ENCODE results near the gene CLDN6. TPM values are rescaled to one million over a fixed set of nuclear protein-coding genes. Genes with fewer than 3 reads are reported as not detected.

CLDN6 gene
- total and polyA plus RNA-seq, 9 donors: 1.8 TPM; not detected in 8

DNA sequence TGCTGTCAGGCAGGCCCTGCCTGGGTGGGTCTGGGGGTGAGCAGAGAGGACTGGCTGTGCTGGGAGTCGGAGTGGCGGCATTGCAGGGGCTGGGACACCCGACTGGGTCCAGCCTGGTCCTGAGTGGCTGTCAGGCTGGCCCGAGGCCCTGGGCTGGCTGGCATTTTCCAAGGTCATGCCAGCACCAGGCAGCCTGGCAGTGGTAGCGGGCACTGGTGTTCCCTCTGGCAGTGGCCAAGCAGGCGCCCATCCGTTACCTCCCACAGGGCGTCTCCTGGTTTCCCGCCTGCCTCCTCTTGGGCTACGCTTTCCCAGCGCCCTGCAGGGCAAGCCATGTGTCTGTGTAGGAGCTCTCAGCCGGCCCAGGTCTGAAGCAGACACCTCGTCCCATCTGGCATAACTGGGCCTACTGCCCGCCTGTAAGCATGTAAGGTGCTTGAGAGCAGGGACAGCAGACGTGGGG, 32.1 kb downstream of the CLDN6 start:
- no peaks in the 10 kb centered on the region for H3K27me3 ChIP-seq
- peaks cover 7% of the 10 kb centered on the region for H3K4me1 ChIP-seq (ENCODE audit: insufficient read depth)
- intact Hi-C loops (cut with DNase I): no loop called here
- no peaks in the 10 kb centered on the region for H3K36me3 ChIP-seq
- DNase-seq: no peak
- H3K27ac ChIP-seq: no peak overlapping the region
- H3K4me3 ChIP-seq: no peak overlapping the region
- H3K9me3 ChIP-seq: no peaks in the 10 kb centered on the region
- no peak for TF ChIP-seq POLR2A (IDR thresholded peaks at IDR 0.05)
- TF ChIP-seq EP300 (IDR thresholded peaks at IDR 0.05): no peak
- TF ChIP-seq, protein P1, sequence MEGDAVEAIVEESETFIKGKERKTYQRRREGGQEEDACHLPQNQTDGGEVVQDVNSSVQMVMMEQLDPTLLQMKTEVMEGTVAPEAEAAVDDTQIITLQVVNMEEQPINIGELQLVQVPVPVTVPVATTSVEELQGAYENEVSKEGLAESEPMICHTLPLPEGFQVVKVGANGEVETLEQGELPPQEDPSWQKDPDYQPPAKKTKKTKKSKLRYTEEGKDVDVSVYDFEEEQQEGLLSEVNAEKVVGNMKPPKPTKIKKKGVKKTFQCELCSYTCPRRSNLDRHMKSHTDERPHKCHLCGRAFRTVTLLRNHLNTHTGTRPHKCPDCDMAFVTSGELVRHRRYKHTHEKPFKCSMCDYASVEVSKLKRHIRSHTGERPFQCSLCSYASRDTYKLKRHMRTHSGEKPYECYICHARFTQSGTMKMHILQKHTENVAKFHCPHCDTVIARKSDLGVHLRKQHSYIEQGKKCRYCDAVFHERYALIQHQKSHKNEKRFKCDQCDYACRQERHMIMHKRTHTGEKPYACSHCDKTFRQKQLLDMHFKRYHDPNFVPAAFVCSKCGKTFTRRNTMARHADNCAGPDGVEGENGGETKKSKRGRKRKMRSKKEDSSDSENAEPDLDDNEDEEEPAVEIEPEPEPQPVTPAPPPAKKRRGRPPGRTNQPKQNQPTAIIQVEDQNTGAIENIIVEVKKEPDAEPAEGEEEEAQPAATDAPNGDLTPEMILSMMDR (IDR thresholded peaks at IDR 0.05): no peak
- 63 to 74% (median 70%) methylated on average over 15 of the region's 15 CpGs for WGBS, 3 donors

- 15 to 47% (median 16%) methylated on average over 9 of the region's 9 CpGs for WGBS, 3 donors
- intact Hi-C loops (cut with DNase I): no loop called here
- no peak for TF ChIP-seq POLR2A (IDR thresholded peaks at IDR 0.05)
- TF ChIP-seq, protein P1 (IDR thresholded peaks at IDR 0.05): no peak
- TF ChIP-seq EP300 (IDR thresholded peaks at IDR 0.05): no peak
These were observed 32.5 kb downstream of the CLDN6 start for GRCh38 chr16:2985462-2985861.

GRCh38 chr16:2983706-2984136, 34.3 kb downstream of the CLDN6 start:
- Histone ChIP-seq H3K27me3 (no peaks in the 10 kb centered on the region), H3K9me3 (no peaks in the 10 kb centered on the region), H3K27ac (no peak overlapping the region), H3K4me3 (no peak overlapping the region), H3K36me3 (no peaks in the 10 kb centered on the region), H3K4me1 (ENCODE audit: insufficient read depth) (peaks cover 8% of the 10 kb centered on the region)
- WGBS, 3 donors: 8 to 12% (median 9%) methylated on average over 42 of the region's 42 CpGs
- TF ChIP-seq POLR2A (IDR thresholded peaks at IDR 0.05): no peak
- TF ChIP-seq EP300 (IDR thresholded peaks at IDR 0.05): no peak
- TF ChIP-seq, protein P1 (IDR thresholded peaks at IDR 0.05): peak; percentile 78 to 87 (median 86)
- DNase-seq: peak; percentile 65 to 89 (median 80)
- intact Hi-C loops (cut with DNase I): no loop called here

More at GRCh38 chr16:2985462-2985861, 32.5 kb downstream of the CLDN6 start:
- H3K4me3 ChIP-seq: no peak overlapping the region
- DNase-seq: no peak
- H3K27me3 ChIP-seq: no peaks in the 10 kb centered on the region
- H3K9me3 ChIP-seq: no peaks in the 10 kb centered on the region
- H3K36me3 ChIP-seq: no peaks in the 10 kb centered on the region
- H3K4me1 ChIP-seq (ENCODE audit: insufficient read depth): peaks cover 8% of the 10 kb centered on the region
- no peak overlapping the region for H3K27ac ChIP-seq

DNA sequence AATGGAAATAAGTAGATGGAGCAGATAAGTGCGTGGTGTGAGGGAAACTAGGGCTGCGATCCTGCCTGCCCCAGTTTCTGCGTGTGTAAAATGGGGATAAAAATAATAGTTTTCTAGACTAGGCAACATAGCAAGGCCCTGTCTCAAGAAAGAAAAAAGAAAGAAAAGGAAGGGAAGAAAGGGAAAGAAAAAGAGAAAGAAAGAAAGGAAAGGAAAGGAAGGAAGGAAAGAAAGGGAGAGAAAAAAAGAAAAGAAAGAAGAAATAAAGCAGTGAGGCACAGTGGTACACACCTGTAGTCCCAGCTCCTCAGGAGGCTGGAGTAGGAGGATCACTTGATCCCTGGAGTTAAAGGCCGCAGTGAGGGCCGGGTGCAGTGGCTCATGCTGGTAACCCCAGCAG, 35.6 kb downstream of the CLDN6 start:
- TF ChIP-seq POLR2A (IDR thresholded peaks at IDR 0.05) (no peak), EP300 (IDR thresholded peaks at IDR 0.05) (no peak)
- TF ChIP-seq, protein P1 (IDR thresholded peaks at IDR 0.05): no peak
- Histone ChIP-seq H3K4me3 (no peak overlapping the region), H3K27ac (no peak overlapping the region), H3K36me3 (no peaks in the 10 kb centered on the region), H3K4me1 (ENCODE audit: insufficient read depth) (peaks cover 8% of the 10 kb centered on the region), H3K27me3 (no peaks in the 10 kb centered on the region), H3K9me3 (no peaks in the 10 kb centered on the region)
- intact Hi-C loops (cut with DNase I): no loop called here
- WGBS, 3 donors: 73 to 78% (median 77%) methylated on average over 5 of the region's 5 CpGs
- DNase-seq: no peak

All from ovary (tissue), 9 donors.